ENCODE measurements around the gene ZNF277. TPM values are rescaled to one million over a fixed set of nuclear protein-coding genes. Genes with fewer than 3 reads are reported as not detected.
A peak's percentile ranks its signal among the peaks of the same experiment; 100 is the strongest.
"Not testable (repeated sequence)": the region's sequence is repeated elsewhere in the genome, so short reads cannot be mapped to it uniquely, and the experiment has no call there.

Gene ZNF277
- total RNA-seq, 2 donors from 2014 or later, result 15.9 to 29.8 TPM

GRCh38 chr7:112385516-112385915 is 179.0 kb downstream of the ZNF277 start:
- DNase-seq (ENCODE audit: low spot score), result no peak
- no peaks in the 10 kb centered on the region for H3K36me3 ChIP-seq
- no peak for TF ChIP-seq CTCF (IDR thresholded peaks at IDR 0.05)

GRCh38 chr7:112386619-112387018 is 180.1 kb downstream of the ZNF277 start:
- no peaks in the 10 kb centered on the region for H3K36me3 ChIP-seq
- no peaks in the 10 kb centered on the region for H3K27me3 ChIP-seq
- H3K9me3 ChIP-seq, result no peaks in the 10 kb centered on the region
- no peak overlapping the region for H3K4me3 ChIP-seq
- DNase-seq (ENCODE audit: low spot score), result no peak
- H3K27ac ChIP-seq, result no peak overlapping the region
- no peak for TF ChIP-seq CTCF (IDR thresholded peaks at IDR 0.05)
- H3K4me1 ChIP-seq, result no peaks in the 10 kb centered on the region

More at GRCh38 chr7:112385516-112385915, 179.0 kb downstream of the ZNF277 start:
- Histone ChIP-seq H3K27me3 (no peaks in the 10 kb centered on the region), H3K9me3 (no peaks in the 10 kb centered on the region), H3K27ac (no peak overlapping the region), H3K4me1 (no peaks in the 10 kb centered on the region), H3K4me3 (no peak overlapping the region)

GRCh38 chr7:112390167-112390566 is 183.7 kb downstream of the ZNF277 start:
- H3K4me3 ChIP-seq, result no peak overlapping the region
- H3K27ac ChIP-seq, result no peak overlapping the region
- H3K27me3 ChIP-seq, result no peaks in the 10 kb centered on the region
- H3K4me1 ChIP-seq, result peaks cover 0 to 6% of the 10 kb centered on the region in 2 donors
- H3K36me3 ChIP-seq, result no peaks in the 10 kb centered on the region
- TF ChIP-seq CTCF (IDR thresholded peaks at IDR 0.05), result no peak
- H3K9me3 ChIP-seq, result no peaks in the 10 kb centered on the region
- no peak for DNase-seq (ENCODE audit: low spot score)

GRCh38 chr7:112391079-112391821 is 184.8 kb downstream of the ZNF277 start:
- DNase-seq (ENCODE audit: low spot score), result peak; percentile 64
- not testable (repeated sequence) for H3K36me3 ChIP-seq, H3K4me1 ChIP-seq, H3K9me3 ChIP-seq, H3K27me3 ChIP-seq
- peak overlapping the region; percentile 58 to 64 for H3K4me3 ChIP-seq
- peak overlapping the region; percentile 72 to 81 for H3K27ac ChIP-seq

- Histone ChIP-seq H3K27ac (peak overlapping the region; percentile 72 to 81), H3K4me3 (peak overlapping the region; percentile 58 to 64)
- not testable (repeated sequence) for H3K4me1 ChIP-seq, H3K27me3 ChIP-seq, H3K9me3 ChIP-seq, H3K36me3 ChIP-seq
- TF ChIP-seq CTCF (IDR thresholded peaks at IDR 0.05), result peak in 1 of 2 donors; percentile 8
- peak; percentile 70 for DNase-seq (ENCODE audit: low spot score)
Measured at GRCh38 chr7:112391841-112392286, 185.4 kb downstream of the ZNF277 start.

Other genes starting within 250 kb of the ZNF277 start
- gene DOCK4, start 296 bp upstream of the ZNF277 start, total RNA-seq, result 10 to 100 TPM; 12.3 to 17.8 TPM
- gene IFRD1, start 243.8 kb downstream of the ZNF277 start, total RNA-seq, result 10 to 100 TPM; 11.2 to 25.5 TPM

Data from right atrium auricular region (tissue), 2 donors.